HUES64 (cell line): ENCODE results near the gene BSG.

Experiments
- H3K27ac ChIP-seq: 2 replicates; pipeline ENCODE4 v1.7.0; 2013; ENCODE audit warnings: low read depth, low read length, inconsistent platforms
- H3K27me3 ChIP-seq: 2 replicates; pipeline ENCODE4 v1.6.1; 2013; ENCODE audit warnings: mild to moderate bottlenecking, low read length; ENCODE audit not compliant: insufficient read depth
- H3K36me3 ChIP-seq: 2 replicates; pipeline ENCODE4 v1.6.1; 2013; ENCODE audit warnings: mild to moderate bottlenecking, low read length; ENCODE audit not compliant: insufficient read depth
- H3K4me1 ChIP-seq: 2 replicates; pipeline ENCODE4 v1.6.1; 2013; ENCODE audit warnings: mild to moderate bottlenecking, low read length, moderate library complexity; ENCODE audit not compliant: insufficient read depth
- H3K4me3 ChIP-seq: 2 replicates; pipeline ENCODE4 v1.5.1; 2013; ENCODE audit warnings: mild to moderate bottlenecking, low read length, moderate library complexity
- H3K9ac ChIP-seq: 2 replicates; pipeline ENCODE4 v1.6.1; 2013; ENCODE audit warnings: mild to moderate bottlenecking, low read depth, low read length
- H3K9me3 ChIP-seq: 2 replicates; pipeline ENCODE4 v1.6.1; 2013; ENCODE audit warnings: low read depth, low read length; ENCODE audit not compliant: insufficient read depth
- WGBS: fragments of 150-250, 120-280 bp; methylation state at CpG from one replicate; pipeline ENCODE4 v1.1.7; 2013; ENCODE audit warnings: missing lambda C conversion rate; 5-methylcytosine and 5-hydroxymethylcytosine counted together

BSG gene

GRCh38 chr19:533364-534058 is 38.9 kb upstream of the BSG start:
- Histone ChIP-seq H3K9ac (peak overlapping the region; percentile 94), H3K27me3 (no peaks in the 10 kb centered on the region), H3K36me3 (peaks cover 34% of the 10 kb centered on the region), H3K9me3 (no peaks in the 10 kb centered on the region), H3K4me1 (no peaks in the 10 kb centered on the region; the same call in 1 of the 2 replicates), H3K27ac (peak overlapping the region; percentile 15; the same call in 1 of the 2 replicates), H3K4me3 (peak overlapping the region; percentile 98)
- WGBS, result 78% methylated on average over 25 of the region's 25 CpGs

- Histone ChIP-seq H3K27me3 (no peaks in the 10 kb centered on the region), H3K9ac (no peak overlapping the region; the same call in 1 of the 2 replicates), H3K4me3 (no peak overlapping the region), H3K4me1 (no peaks in the 10 kb centered on the region; the same call in 1 of the 2 replicates), H3K36me3 (peaks cover 40% of the 10 kb centered on the region), H3K27ac (no peak overlapping the region), H3K9me3 (no peaks in the 10 kb centered on the region)
- 93% methylated on average over 14 of the region's 14 CpGs for WGBS
These were observed 38.3 kb upstream of the BSG start for GRCh38 chr19:534088-534487.

GRCh38 chr19:535017-535835 is 37.2 kb upstream of the BSG start:
- no peaks in the 10 kb centered on the region for H3K27me3 ChIP-seq
- no peaks in the 10 kb centered on the region for H3K9me3 ChIP-seq
- H3K36me3 ChIP-seq, result peaks cover 47% of the 10 kb centered on the region
- WGBS, result 85% methylated on average over 16 of the region's 16 CpGs
- H3K9ac ChIP-seq, result no peak overlapping the region
- no peak overlapping the region for H3K4me3 ChIP-seq
- H3K27ac ChIP-seq, result no peak overlapping the region
- no peaks in the 10 kb centered on the region; the same call in 1 of the 2 replicates for H3K4me1 ChIP-seq

- no peaks in the 10 kb centered on the region for H3K27me3 ChIP-seq
- WGBS, result 94% methylated on average over 55 of the region's 55 CpGs
- H3K4me3 ChIP-seq, result no peak overlapping the region
These were observed 36.1 kb upstream of the BSG start for GRCh38 chr19:536031-536880.

GRCh38 chr19:536881-537404 is 35.5 kb upstream of the BSG start:
- no peaks in the 10 kb centered on the region for H3K27me3 ChIP-seq
- no peaks in the 10 kb centered on the region; the same call in 1 of the 2 replicates for H3K4me1 ChIP-seq
- peaks cover 58% of the 10 kb centered on the region for H3K36me3 ChIP-seq
- H3K27ac ChIP-seq, result no peak overlapping the region
- H3K4me3 ChIP-seq, result no peak overlapping the region
- H3K9ac ChIP-seq, result no peak overlapping the region
- WGBS, result 97% methylated on average over 26 of the region's 26 CpGs
- no peaks in the 10 kb centered on the region for H3K9me3 ChIP-seq

More at GRCh38 chr19:536031-536880, 36.1 kb upstream of the BSG start:
- no peak overlapping the region for H3K27ac ChIP-seq
- H3K9ac ChIP-seq, result no peak overlapping the region
- peaks cover 52% of the 10 kb centered on the region for H3K36me3 ChIP-seq
- H3K4me1 ChIP-seq, result no peaks in the 10 kb centered on the region; the same call in 1 of the 2 replicates
- H3K9me3 ChIP-seq, result no peaks in the 10 kb centered on the region

- WGBS, result 95% methylated on average over 40 of the region's 40 CpGs
- Histone ChIP-seq H3K9ac (no peak overlapping the region), H3K4me3 (no peak overlapping the region), H3K4me1 (no peaks in the 10 kb centered on the region; the same call in 1 of the 2 replicates), H3K27me3 (no peaks in the 10 kb centered on the region), H3K36me3 (peaks cover 65% of the 10 kb centered on the region), H3K9me3 (no peaks in the 10 kb centered on the region), H3K27ac (no peak overlapping the region)
These were observed 33.6 kb upstream of the BSG start for GRCh38 chr19:538641-539428.

- H3K27me3 ChIP-seq, result no peaks in the 10 kb centered on the region
- no peaks in the 10 kb centered on the region for H3K4me1 ChIP-seq
- H3K9ac ChIP-seq, result no peak overlapping the region
- WGBS, result 90% methylated on average over 30 of the region's 30 CpGs
- no peak overlapping the region for H3K27ac ChIP-seq
- H3K4me3 ChIP-seq, result no peak overlapping the region
- H3K36me3 ChIP-seq, result peaks cover 65% of the 10 kb centered on the region
- H3K9me3 ChIP-seq, result no peaks in the 10 kb centered on the region
These were observed 32.9 kb upstream of the BSG start for GRCh38 chr19:539429-540030.

GRCh38 chr19:540867-541637 is 31.3 kb upstream of the BSG start:
- no peaks in the 10 kb centered on the region for H3K27me3 ChIP-seq
- H3K9me3 ChIP-seq, result no peaks in the 10 kb centered on the region
- WGBS, result 94% methylated on average over 51 of the region's 51 CpGs
- no peak overlapping the region for H3K27ac ChIP-seq
- H3K36me3 ChIP-seq, result peaks cover 53% of the 10 kb centered on the region
- no peak overlapping the region for H3K9ac ChIP-seq
- H3K4me1 ChIP-seq, result no peaks in the 10 kb centered on the region
- H3K4me3 ChIP-seq, result no peak overlapping the region

GRCh38 chr19:541699-542098 is 30.7 kb upstream of the BSG start:
- Histone ChIP-seq H3K9ac (no peak overlapping the region), H3K9me3 (no peaks in the 10 kb centered on the region), H3K27ac (no peak overlapping the region), H3K4me1 (no peaks in the 10 kb centered on the region), H3K27me3 (no peaks in the 10 kb centered on the region), H3K36me3 (peaks cover 46% of the 10 kb centered on the region), H3K4me3 (no peak overlapping the region)
- 95% methylated on average over 26 of the region's 26 CpGs for WGBS
